ENCODE results near the gene ZNF282. TPM values are rescaled to one million over a fixed set of nuclear protein-coding genes. Genes with fewer than 3 reads are reported as not detected.
"Not testable (repeated sequence)": the region's sequence is repeated elsewhere in the genome, so short reads cannot be mapped to it uniquely, and the experiment has no call there.

The ZNF282 gene
- total and polyA plus RNA-seq, 9 of the 15 experiments (the other 6 are each of a cell fraction or from before 2014, with no cell fraction given): 0.76 to 58.6 (median 17.4) TPM

DNA sequence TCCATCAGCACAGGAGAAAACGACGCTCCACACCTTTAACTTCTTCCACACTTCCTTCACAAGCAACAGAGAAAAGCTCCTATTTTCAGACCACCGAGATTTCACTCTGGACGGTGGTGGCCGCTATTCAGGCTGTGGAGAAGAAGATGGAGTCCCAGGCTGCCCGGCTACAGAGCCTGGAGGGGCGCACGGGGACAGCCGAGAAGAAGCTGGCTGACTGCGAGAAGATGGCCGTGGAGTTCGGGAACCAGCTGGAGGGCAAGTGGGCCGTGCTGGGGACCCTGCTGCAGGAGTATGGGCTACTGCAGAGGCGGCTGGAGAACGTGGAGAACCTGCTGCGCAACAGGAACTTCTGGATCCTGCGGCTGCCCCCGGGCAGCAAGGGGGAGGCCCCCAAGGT, 54.8 kb downstream of the ZNF282 start:
- H3K4me2 ChIP-seq (ENCODE audit: insufficient read depth, low read length); POLR2A ChIA-PET; ATAC-seq; H3K9ac ChIP-seq (ENCODE audit: insufficient read depth in 1 of 2, low read depth in 2 of 2, low read length in 2 of 2); intact Hi-C loops (cut with micrococcal nuclease); H3K4me3 ChIP-seq; H2AFZ ChIP-seq (ENCODE audit: low read depth, low read length); H4K20me1 ChIP-seq (replicated peaks; ENCODE audit: control insufficient read depth, insufficient read depth, low read length); H3K9me3 ChIP-seq (replicated peaks; ENCODE audit: control insufficient read depth, insufficient read depth, low read depth, low read length); BruUV-seq (replicated peaks); H3K9me1 ChIP-seq (ENCODE audit: control insufficient read depth, insufficient read depth, low read length); H3K4me1 ChIP-seq (replicated peaks in 1 of 2; ENCODE audit: control insufficient read depth in 2 of 2, insufficient read depth in 2 of 2, low read length in 2 of 2); FAIRE-seq; DNase-seq (ENCODE audit: extremely low read depth in 1 of 4, low spot score in 3 of 4); H3K27me3 ChIP-seq (ENCODE audit: control insufficient read depth in 2 of 2, insufficient read depth in 2 of 2, low read length in 2 of 2); H3K79me2 ChIP-seq (ENCODE audit: control insufficient read depth, insufficient read depth, low read length); H3K27ac ChIP-seq (ENCODE audit: extremely low read depth, low read depth, low read length); CTCF ChIA-PET (ENCODE audit: low intra/inter-chr PET ratio); in situ Hi-C loops (cut with MboI): not testable (repeated sequence)
- H3K36me3 ChIP-seq (ENCODE audit: control insufficient read depth, insufficient read depth, low read length): peaks cover 45% of the 10 kb centered on the region
- WGBS (ENCODE audit: insufficient coverage, low coverage, missing lambda C conversion rate): 83% methylated on average over 18 of the region's 18 CpGs

DNA sequence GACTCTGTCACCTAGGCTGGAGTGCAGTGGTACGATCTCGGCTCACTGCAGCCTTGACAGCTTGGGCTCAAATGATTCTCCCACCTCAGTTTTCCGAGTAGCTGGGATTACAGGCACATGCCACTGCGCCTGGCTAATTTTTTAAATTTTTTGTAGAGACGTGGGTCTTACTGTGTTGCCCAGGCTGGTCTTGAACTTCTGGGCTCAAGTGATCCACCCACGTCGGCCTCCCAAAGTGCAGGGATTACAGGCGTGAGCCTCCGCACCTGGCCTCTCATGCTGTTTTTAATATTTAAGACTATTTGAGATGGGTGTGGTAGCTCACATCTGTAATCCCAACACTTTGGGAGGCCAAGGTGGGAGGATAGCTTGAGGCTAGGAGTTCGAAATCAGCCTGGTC, 56.2 kb downstream of the ZNF282 start:
- in situ Hi-C loops (cut with MboI); H3K79me2 ChIP-seq (ENCODE audit: control insufficient read depth, insufficient read depth, low read length); H4K20me1 ChIP-seq (replicated peaks; ENCODE audit: control insufficient read depth, insufficient read depth, low read length); intact Hi-C loops (cut with micrococcal nuclease); H3K4me2 ChIP-seq (ENCODE audit: insufficient read depth, low read length); H2AFZ ChIP-seq (ENCODE audit: low read depth, low read length); H3K9ac ChIP-seq (ENCODE audit: insufficient read depth in 1 of 2, low read depth in 2 of 2, low read length in 2 of 2); H3K27ac ChIP-seq (ENCODE audit: extremely low read depth, low read depth, low read length); H3K4me1 ChIP-seq (replicated peaks in 1 of 2; ENCODE audit: control insufficient read depth in 2 of 2, insufficient read depth in 2 of 2, low read length in 2 of 2); FAIRE-seq; H3K4me3 ChIP-seq; CTCF ChIA-PET (ENCODE audit: low intra/inter-chr PET ratio); DNase-seq (ENCODE audit: extremely low read depth in 1 of 4, low spot score in 3 of 4); H3K27me3 ChIP-seq (ENCODE audit: control insufficient read depth in 2 of 2, insufficient read depth in 2 of 2, low read length in 2 of 2); H3K9me1 ChIP-seq (ENCODE audit: control insufficient read depth, insufficient read depth, low read length); BruUV-seq (replicated peaks); H3K9me3 ChIP-seq (replicated peaks; ENCODE audit: control insufficient read depth, insufficient read depth, low read depth, low read length); ATAC-seq: not testable (repeated sequence)
- 95% methylated on average over 10 of the region's 10 CpGs for WGBS (ENCODE audit: insufficient coverage, low coverage, missing lambda C conversion rate)
- TF ChIP-seq ZNF121 (CRISPR knock-in tag; conservative IDR thresholded peaks at IDR 0.05): peak; percentile 65
- POLR2A ChIA-PET: interaction anchor here (0.6 kb wide), 1 partner anchor 208 kb away, joined by 4 read pairs; no protein-coding TSS in a partner anchor
- H3K36me3 ChIP-seq (ENCODE audit: control insufficient read depth, insufficient read depth, low read length): peaks cover 50% of the 10 kb centered on the region
